Neural progenitor cell (in vitro differentiated cells): Measurements from ENCODE around the gene RPTOR. TPM values are rescaled to one million over a fixed set of nuclear protein-coding genes. Genes with fewer than 3 reads are reported as not detected.

Experiments used
- DNase-seq: peaks from one replicate; pipeline ENCODE4 v3.0.0-alpha.2; 2016; ENCODE audit warnings: low spot score
- H2AFZ ChIP-seq: fragments of 200-600 bp; sonication (generic); replicated peaks from 2 replicates; pipeline ENCODE4 v1.6.1; 2016; ENCODE audit warnings: antibody characterized with exemption
- H3F3A ChIP-seq: fragments of 200-600 bp; sonication (generic); 2 replicates; pipeline ENCODE4 v1.6.1; 2016; ENCODE audit warnings: antibody characterized with exemption, low read depth
- H3K27ac ChIP-seq: fragments of 200-600 bp; sonication (generic); 2 replicates; pipeline ENCODE4 v1.5.1; 2016; ENCODE audit warnings: mild to moderate bottlenecking
- H3K27me3 ChIP-seq: fragments of 200-600 bp; sonication (generic); 2 replicates; pipeline ENCODE4 v1.6.1; 2016; ENCODE audit warnings: mild to moderate bottlenecking, moderate library complexity
- H3K36me3 ChIP-seq: fragments of 200-600 bp; sonication (generic); 2 replicates; pipeline ENCODE4 v1.5.1; 2016
- H3K4me1 ChIP-seq: fragments of 200-600 bp; sonication (generic); 2 replicates; pipeline ENCODE4 v1.6.1; 2016; ENCODE audit warnings: mixed run types
- H3K4me2 ChIP-seq: fragments of 200-600 bp; sonication (generic); 2 replicates; pipeline ENCODE4 v1.6.1; 2016
- H3K4me3 ChIP-seq: fragments of 200-600 bp; sonication (generic); 2 replicates; pipeline ENCODE4 v1.5.1; 2016
- H3K79me2 ChIP-seq: fragments of 200-600 bp; sonication (generic); 2 replicates; pipeline ENCODE4 v1.6.1; 2016; ENCODE audit warnings: low read depth
- H3K9ac ChIP-seq: fragments of 200-600 bp; sonication (generic); 2 replicates; pipeline ENCODE4 v1.6.1; 2016
- H3K9me3 ChIP-seq: fragments of 200-600 bp; sonication (generic); 2 replicates; pipeline ENCODE4 v1.5.1; 2016; ENCODE audit warnings: low read depth
- H4K20me1 ChIP-seq: fragments of 200-600 bp; sonication (generic); 2 replicates; pipeline ENCODE4 v1.6.1; 2016; ENCODE audit warnings: low read depth
- H3K27ac Mint-ChIP-seq: 3 replicates; pipeline ENCODE4 v1.8.0; 2021; ENCODE audit warnings: mixed read lengths
- H3K27me3 Mint-ChIP-seq: 2 replicates; pipeline ENCODE4 v1.8.0; 2022; ENCODE audit warnings: low read depth, mild to moderate bottlenecking, inconsistent platforms, moderate library complexity, mixed read lengths; ENCODE audit not compliant: insufficient read depth
- H3K36me3 Mint-ChIP-seq: 3 replicates; pipeline ENCODE4 v1.8.0; 2021; ENCODE audit warnings: mixed read lengths
- H3K4me1 Mint-ChIP-seq: 3 replicates; pipeline ENCODE4 v1.8.0; 2021; ENCODE audit warnings: mixed read lengths
- H3K4me3 Mint-ChIP-seq: 3 replicates; pipeline ENCODE4 v1.8.0; 2021; ENCODE audit warnings: mild to moderate bottlenecking, moderate library complexity, mixed read lengths
- H3K9me3 Mint-ChIP-seq: 3 replicates; pipeline ENCODE4 v1.8.0; 2020; ENCODE audit warnings: mixed read lengths
- CTCF ChIP-seq: fragments of 200-600 bp; sonication (generic); IDR thresholded peaks from 2 replicates; pipeline ENCODE4 v1.5.1; 2017; ENCODE audit warnings: antibody characterized with exemption, mild to moderate bottlenecking
- EZH2 ChIP-seq: fragments of 200-600 bp; sonication (generic); IDR thresholded peaks from 2 replicates; pipeline ENCODE4 v1.6.1; 2017; ENCODE audit warnings: antibody characterized with exemption, mild to moderate bottlenecking, moderate library complexity
- EZH2phosphoT487 ChIP-seq: fragments of 200-600 bp; sonication (generic); IDR thresholded peaks from 2 replicates; pipeline ENCODE4 v1.6.1; 2017; ENCODE audit warnings: antibody characterized with exemption
- total RNA-seq: library from RNA; depleted of rRNA; stranded (reverse); fragments of >200 nt; gene quantifications from 2 replicates; pipeline ENCODE4 v1.2.3, GENCODE V29; 2015; ENCODE audit warnings: low replicate concordance

RPTOR gene
- total RNA-seq, 1 donor from 2014 or later = 7.4 TPM

- Mint-ChIP-seq H3K4me3 (no peak overlapping the region), H3K27ac (no peak overlapping the region), H3K27me3 (no peaks in the 10 kb centered on the region), H3K36me3 (peaks cover 6% of the 10 kb centered on the region), H3K4me1 (peaks cover 42% of the 10 kb centered on the region), H3K9me3 (peaks cover under 1% of the 10 kb centered on the region)
- no peak overlapping the region for H3K4me3 ChIP-seq
- no peaks in the 10 kb centered on the region for H3K36me3 ChIP-seq
- H3K4me2 ChIP-seq = no peak overlapping the region
- H3K9me3 ChIP-seq = no peaks in the 10 kb centered on the region
- DNase-seq = no peak
- H3K27ac ChIP-seq = no peak overlapping the region
- H4K20me1 ChIP-seq = peaks cover 47% of the 10 kb centered on the region
- peaks cover 29% of the 10 kb centered on the region for H3K79me2 ChIP-seq
- no peak overlapping the region for H2AFZ ChIP-seq
- H3K9ac ChIP-seq = no peak overlapping the region
- TF ChIP-seq EZH2 (no peak), EZH2phosphoT487 (no peak), CTCF (no peak)
- H3K27me3 ChIP-seq = no peaks in the 10 kb centered on the region
- H3K4me1 ChIP-seq = peaks cover 26% of the 10 kb centered on the region
- H3F3A ChIP-seq = peaks cover 5% of the 10 kb centered on the region
These were observed 119.2 kb downstream of the RPTOR start for GRCh38 chr17:80663781-80664206.

GRCh38 chr17:80664217-80664790, 119.7 kb downstream of the RPTOR start:
- no peak for DNase-seq
- Mint-ChIP-seq H3K27ac (no peak overlapping the region), H3K36me3 (peaks cover 4% of the 10 kb centered on the region), H3K27me3 (no peaks in the 10 kb centered on the region), H3K4me3 (no peak overlapping the region), H3K9me3 (no peaks in the 10 kb centered on the region), H3K4me1 (peaks cover 46% of the 10 kb centered on the region)
- peak overlapping the region; percentile 13 for H3K4me2 ChIP-seq
- peaks cover 5% of the 10 kb centered on the region for H3F3A ChIP-seq
- no peaks in the 10 kb centered on the region for H3K36me3 ChIP-seq
- H3K9ac ChIP-seq = no peak overlapping the region
- H3K4me1 ChIP-seq = peaks cover 29% of the 10 kb centered on the region
- peaks cover 25% of the 10 kb centered on the region for H3K79me2 ChIP-seq
- no peak overlapping the region for H2AFZ ChIP-seq
- peaks cover 52% of the 10 kb centered on the region for H4K20me1 ChIP-seq
- no peak overlapping the region for H3K4me3 ChIP-seq
- no peak overlapping the region for H3K27ac ChIP-seq
- no peaks in the 10 kb centered on the region for H3K9me3 ChIP-seq
- TF ChIP-seq CTCF = no peak
- TF ChIP-seq EZH2phosphoT487 = no peak
- no peak for TF ChIP-seq EZH2
- H3K27me3 ChIP-seq = no peaks in the 10 kb centered on the region

GRCh38 chr17:80665792-80666191, 121.2 kb downstream of the RPTOR start:
- Histone ChIP-seq H2AFZ (no peak overlapping the region), H3K4me2 (no peak overlapping the region), H3K36me3 (no peaks in the 10 kb centered on the region), H3K79me2 (peaks cover 19% of the 10 kb centered on the region), H4K20me1 (peaks cover 52% of the 10 kb centered on the region), H3K4me3 (no peak overlapping the region), H3K9ac (no peak overlapping the region), H3K9me3 (no peaks in the 10 kb centered on the region), H3K27ac (no peak overlapping the region), H3F3A (peaks cover 5% of the 10 kb centered on the region), H3K4me1 (peaks cover 29% of the 10 kb centered on the region), H3K27me3 (no peaks in the 10 kb centered on the region)
- no peak for TF ChIP-seq EZH2
- no peak for TF ChIP-seq EZH2phosphoT487
- peaks cover 9% of the 10 kb centered on the region for H3K9me3 Mint-ChIP-seq
- no peak overlapping the region for H3K4me3 Mint-ChIP-seq
- no peak for DNase-seq
- no peak overlapping the region for H3K27ac Mint-ChIP-seq
- H3K27me3 Mint-ChIP-seq = no peaks in the 10 kb centered on the region
- H3K4me1 Mint-ChIP-seq = peaks cover 59% of the 10 kb centered on the region
- peaks cover 7% of the 10 kb centered on the region for H3K36me3 Mint-ChIP-seq

DNA sequence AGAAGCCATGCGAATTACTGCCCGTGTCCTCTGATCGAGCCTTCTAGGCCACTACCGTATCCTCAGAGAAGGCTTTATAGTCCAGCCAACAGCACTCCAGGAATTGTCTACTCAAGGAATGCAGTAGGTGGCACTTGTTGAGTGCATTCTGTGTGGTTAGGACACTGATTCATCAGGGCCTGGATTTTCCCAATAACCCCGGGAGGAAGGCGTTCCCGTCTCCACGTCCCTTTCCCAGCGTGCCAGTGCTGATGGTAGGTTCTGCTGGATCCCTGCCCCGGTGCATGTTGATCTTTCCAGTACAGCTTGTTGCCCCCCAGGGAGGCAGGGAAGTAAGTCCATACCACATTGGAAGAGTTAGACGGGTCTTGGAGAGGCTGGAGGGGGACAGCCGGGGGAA, 122.2 kb downstream of the RPTOR start:
- Histone ChIP-seq H3K9me3 (no peaks in the 10 kb centered on the region), H4K20me1 (peaks cover 57% of the 10 kb centered on the region), H3K27me3 (no peaks in the 10 kb centered on the region), H3K4me1 (peaks cover 29% of the 10 kb centered on the region), H3K79me2 (peaks cover 15% of the 10 kb centered on the region), H2AFZ (no peak overlapping the region), H3K9ac (no peak overlapping the region), H3K36me3 (no peaks in the 10 kb centered on the region), H3K27ac (no peak overlapping the region), H3F3A (peaks cover 5% of the 10 kb centered on the region), H3K4me2 (no peak overlapping the region), H3K4me3 (no peak overlapping the region)
- TF ChIP-seq EZH2 = no peak
- Mint-ChIP-seq H3K36me3 (peaks cover 10% of the 10 kb centered on the region), H3K27me3 (no peaks in the 10 kb centered on the region), H3K9me3 (peaks cover 9% of the 10 kb centered on the region), H3K27ac (no peak overlapping the region), H3K4me3 (no peak overlapping the region), H3K4me1 (peaks cover 68% of the 10 kb centered on the region)
- DNase-seq = no peak
